Vagina (tissue), 2 donors: ENCODE measurements around the gene PKD2L2. TPM values are rescaled to one million over a fixed set of nuclear protein-coding genes. Genes with fewer than 3 reads are reported as not detected.

Source experiments
- DNase-seq, 2 donors: peaks; one replicate each; pipeline ENCODE4 v3.0.0-alpha.2; 2017; ENCODE audit errors: extremely low spot score in 2 of 2
- H3K27ac ChIP-seq: fragments of 200-600 bp; sonication (generic); one replicate; pipeline ENCODE4 v1.5.1; 2019
- H3K27me3 ChIP-seq: fragments of 200-600 bp; sonication (generic); one replicate; pipeline ENCODE4 v1.5.1; 2019
- H3K36me3 ChIP-seq, 2 donors: fragments of 200-600 bp; sonication (generic); one replicate each; pipeline ENCODE4 v1.5.1; 2017 to 2019
- H3K4me1 ChIP-seq: fragments of 200-600 bp; sonication (generic); one replicate; pipeline ENCODE4 v1.5.1; 2019
- H3K4me3 ChIP-seq, 2 donors: fragments of 200-600 bp; sonication (generic); 1 replicate in 1 of 2; 2 replicates in 1 of 2; pipeline ENCODE4 v1.5.1; 2016 to 2019
- H3K9me3 ChIP-seq: fragments of 200-600 bp; sonication (generic); one replicate; pipeline ENCODE4 v1.5.1; 2019
- POLR2A ChIP-seq, 2 donors: fragments of 450-650 bp; IDR thresholded peaks; one replicate each; pipeline ENCODE4 v1.6.1; 2017; ENCODE audit warnings: antibody characterized with exemption in 2 of 2, mild to moderate bottlenecking in 2 of 2, moderate library complexity in 2 of 2
- POLR2AphosphoS5 ChIP-seq, 2 donors: sonication (generic); formaldehyde crosslinking; IDR thresholded peaks; one replicate each; pipeline ENCODE4 v1.9.0; 2017; ENCODE audit warnings: antibody characterized with exemption in 2 of 2, mild to moderate bottlenecking in 2 of 2, low read depth in 1 of 2; ENCODE audit not compliant: insufficient read depth in 1 of 2
- intact Hi-C: fragments of 100-400 bp; cut with DNase I; formaldehyde crosslinking; loops from one replicate; pipeline ENCODE4 v1.15.1; 2023
- total RNA-seq: library from RNA; depleted of rRNA; stranded (reverse); fragments of >200 nt; gene quantifications from one replicate; pipeline ENCODE4 v1.2.3, GENCODE V29; 2016
- TF ChIP-seq, protein P1 (sequence below), 3 experiments: fragments of 450-650 bp in 2 of 3; fragments of 200-600 bp in 1 of 3; sonication (generic) in 1 of 3; IDR thresholded peaks; one replicate each; pipeline ENCODE4 v1.5.1; 2017 to 2019; ENCODE audit warnings: antibody characterized with exemption in 3 of 3, mild to moderate bottlenecking in 2 of 3, moderate library complexity in 2 of 3

PKD2L2 gene
- total RNA-seq, 1 donor from 2014 or later = not detected

- no peak for DNase-seq
- no peak overlapping the region for H3K27ac ChIP-seq
- no peak overlapping the region for H3K4me3 ChIP-seq
- H3K27me3 ChIP-seq = no peaks in the 10 kb centered on the region
- peaks cover 25% of the 10 kb centered on the region for H3K4me1 ChIP-seq
- H3K36me3 ChIP-seq = no peaks in the 10 kb centered on the region
- intact Hi-C loops = no loop called here
- TF ChIP-seq POLR2A (IDR thresholded peaks at IDR 0.05) = no peak
- TF ChIP-seq, protein P1, sequence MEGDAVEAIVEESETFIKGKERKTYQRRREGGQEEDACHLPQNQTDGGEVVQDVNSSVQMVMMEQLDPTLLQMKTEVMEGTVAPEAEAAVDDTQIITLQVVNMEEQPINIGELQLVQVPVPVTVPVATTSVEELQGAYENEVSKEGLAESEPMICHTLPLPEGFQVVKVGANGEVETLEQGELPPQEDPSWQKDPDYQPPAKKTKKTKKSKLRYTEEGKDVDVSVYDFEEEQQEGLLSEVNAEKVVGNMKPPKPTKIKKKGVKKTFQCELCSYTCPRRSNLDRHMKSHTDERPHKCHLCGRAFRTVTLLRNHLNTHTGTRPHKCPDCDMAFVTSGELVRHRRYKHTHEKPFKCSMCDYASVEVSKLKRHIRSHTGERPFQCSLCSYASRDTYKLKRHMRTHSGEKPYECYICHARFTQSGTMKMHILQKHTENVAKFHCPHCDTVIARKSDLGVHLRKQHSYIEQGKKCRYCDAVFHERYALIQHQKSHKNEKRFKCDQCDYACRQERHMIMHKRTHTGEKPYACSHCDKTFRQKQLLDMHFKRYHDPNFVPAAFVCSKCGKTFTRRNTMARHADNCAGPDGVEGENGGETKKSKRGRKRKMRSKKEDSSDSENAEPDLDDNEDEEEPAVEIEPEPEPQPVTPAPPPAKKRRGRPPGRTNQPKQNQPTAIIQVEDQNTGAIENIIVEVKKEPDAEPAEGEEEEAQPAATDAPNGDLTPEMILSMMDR (IDR thresholded peaks at IDR 0.05) = no peak
- no peak for TF ChIP-seq POLR2AphosphoS5 (IDR thresholded peaks at IDR 0.05; ENCODE audit: insufficient read depth in 1 of 2, low read depth in 1 of 2)
- no peaks in the 10 kb centered on the region for H3K9me3 ChIP-seq
These were observed 1.6 kb downstream of the PKD2L2 start for GRCh38 chr5:137890845-137891244.

DNA sequence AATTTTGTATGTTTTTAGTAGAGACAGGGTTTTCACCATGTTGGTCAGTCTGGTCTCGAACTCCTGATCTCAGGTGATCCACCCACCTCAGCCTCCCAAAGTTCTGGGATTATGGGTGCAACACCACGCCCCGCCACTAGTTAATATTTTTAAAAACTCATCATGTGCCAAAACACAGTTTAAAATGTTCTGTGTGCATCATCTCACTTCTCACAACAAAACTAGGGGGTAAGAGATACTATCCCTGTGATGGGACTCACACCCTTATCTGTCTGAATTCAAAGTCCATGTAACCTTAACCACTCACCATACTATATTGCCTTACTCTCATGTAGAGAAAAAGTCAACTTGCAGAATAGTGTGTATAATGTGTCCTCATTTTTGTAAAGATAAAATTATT lies 2.6 kb downstream of the PKD2L2 start:
- no peak overlapping the region for H3K27ac ChIP-seq
- intact Hi-C loops = no loop called here
- TF ChIP-seq POLR2A (IDR thresholded peaks at IDR 0.05) (no peak), POLR2AphosphoS5 (IDR thresholded peaks at IDR 0.05; ENCODE audit: insufficient read depth in 1 of 2, low read depth in 1 of 2) (no peak)
- TF ChIP-seq, protein P1 (IDR thresholded peaks at IDR 0.05) = no peak
- H3K36me3 ChIP-seq = no peaks in the 10 kb centered on the region
- H3K27me3 ChIP-seq = no peaks in the 10 kb centered on the region
- H3K4me1 ChIP-seq = peaks cover 25% of the 10 kb centered on the region
- no peaks in the 10 kb centered on the region for H3K9me3 ChIP-seq
- no peak for DNase-seq
- H3K4me3 ChIP-seq = no peak overlapping the region

- H3K9me3 ChIP-seq = no peaks in the 10 kb centered on the region
- intact Hi-C loops = no loop called here
These were observed 5.3 kb downstream of the PKD2L2 start for GRCh38 chr5:137894586-137894985.

GRCh38 chr5:137896560-137896959 lies 7.3 kb downstream of the PKD2L2 start:
- H3K4me3 ChIP-seq = no peak overlapping the region

More at GRCh38 chr5:137894586-137894985, 5.3 kb downstream of the PKD2L2 start:
- H3K27me3 ChIP-seq = no peaks in the 10 kb centered on the region
- H3K27ac ChIP-seq = no peak overlapping the region
- no peaks in the 10 kb centered on the region for H3K36me3 ChIP-seq
- peaks cover under 1% of the 10 kb centered on the region for H3K4me1 ChIP-seq
- H3K4me3 ChIP-seq = no peak overlapping the region
- DNase-seq = no peak
- TF ChIP-seq POLR2A (IDR thresholded peaks at IDR 0.05) (no peak), POLR2AphosphoS5 (IDR thresholded peaks at IDR 0.05; ENCODE audit: insufficient read depth in 1 of 2, low read depth in 1 of 2) (no peak)
- TF ChIP-seq, protein P1 (IDR thresholded peaks at IDR 0.05) = no peak

GRCh38 chr5:137899493-137899892 lies 10.2 kb downstream of the PKD2L2 start:
- Histone ChIP-seq H3K4me3 (no peak overlapping the region), H3K9me3 (no peaks in the 10 kb centered on the region), H3K27me3 (no peaks in the 10 kb centered on the region), H3K4me1 (no peaks in the 10 kb centered on the region), H3K36me3 (no peaks in the 10 kb centered on the region), H3K27ac (no peak overlapping the region)
- intact Hi-C loops = no loop called here
- TF ChIP-seq POLR2AphosphoS5 (IDR thresholded peaks at IDR 0.05; ENCODE audit: insufficient read depth in 1 of 2, low read depth in 1 of 2) = no peak
- no peak for DNase-seq

More at GRCh38 chr5:137896560-137896959, 7.3 kb downstream of the PKD2L2 start:
- TF ChIP-seq, protein P1 (IDR thresholded peaks at IDR 0.05) = no peak
- H3K4me1 ChIP-seq = no peaks in the 10 kb centered on the region
- intact Hi-C loops = no loop called here
- DNase-seq = no peak
- no peaks in the 10 kb centered on the region for H3K27me3 ChIP-seq
- no peaks in the 10 kb centered on the region for H3K36me3 ChIP-seq
- no peaks in the 10 kb centered on the region for H3K9me3 ChIP-seq
- H3K27ac ChIP-seq = no peak overlapping the region
